Stimulated activated CD8-positive, alpha-beta memory T cell treated with anti-CD3 and anti-CD28 coated beads, Interleukin-7, amount 100 ng/mL, for 48 hours (primary cell): ENCODE data around the gene SPDYC.
"Not testable (repeated sequence)": the region's sequence is repeated elsewhere in the genome, so short reads cannot be mapped to it uniquely, and the experiment has no call there.

Source experiments
- DNase-seq, 2 donors: peaks; one replicate each; pipeline ENCODE4 v3.0.0-alpha.2; 2020; ENCODE audit warnings: low read depth in 1 of 2; ENCODE audit errors: extremely low read depth in 1 of 2

SPDYC gene

DNA sequence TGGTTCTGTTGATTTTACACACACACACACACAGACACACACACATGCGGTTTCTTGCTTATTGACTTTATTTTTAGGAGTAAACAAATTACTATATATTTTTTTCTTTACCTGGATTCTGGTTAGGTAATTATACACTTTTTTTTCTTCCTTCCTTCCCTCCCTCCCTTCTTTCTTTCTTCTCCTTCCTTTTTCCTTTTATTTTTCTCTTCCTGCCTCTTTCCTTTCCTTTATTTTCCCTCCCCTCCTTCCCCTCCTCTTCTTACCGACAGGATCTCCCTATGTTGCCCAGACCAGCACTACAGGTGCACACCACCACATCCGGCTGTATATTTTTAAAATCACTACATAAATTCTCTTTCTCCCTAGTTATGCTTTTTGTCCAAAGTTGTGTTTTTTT lies 3.1 kb upstream of the SPDYC start:
- DNase-seq = no peak

DNA sequence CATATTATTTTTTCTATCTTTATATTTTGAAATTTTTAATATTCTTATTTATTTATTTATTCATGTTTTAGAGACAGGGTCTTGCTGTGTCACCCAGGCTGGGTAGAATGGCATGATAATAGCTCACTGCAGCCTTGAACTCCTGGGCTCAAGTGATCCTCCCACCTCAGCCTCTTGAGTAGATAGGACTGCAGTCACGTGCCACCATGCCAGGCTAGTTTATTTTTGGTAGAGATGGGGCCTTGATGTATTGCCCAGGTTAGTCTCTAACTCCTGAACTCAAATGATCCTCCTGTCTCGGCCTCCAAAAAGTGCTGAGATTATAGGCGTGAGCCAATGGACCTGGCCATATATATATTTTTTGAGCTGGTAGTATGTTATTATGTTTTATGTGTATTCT lies 2.4 kb upstream of the SPDYC start:
- DNase-seq = no peak

DNA sequence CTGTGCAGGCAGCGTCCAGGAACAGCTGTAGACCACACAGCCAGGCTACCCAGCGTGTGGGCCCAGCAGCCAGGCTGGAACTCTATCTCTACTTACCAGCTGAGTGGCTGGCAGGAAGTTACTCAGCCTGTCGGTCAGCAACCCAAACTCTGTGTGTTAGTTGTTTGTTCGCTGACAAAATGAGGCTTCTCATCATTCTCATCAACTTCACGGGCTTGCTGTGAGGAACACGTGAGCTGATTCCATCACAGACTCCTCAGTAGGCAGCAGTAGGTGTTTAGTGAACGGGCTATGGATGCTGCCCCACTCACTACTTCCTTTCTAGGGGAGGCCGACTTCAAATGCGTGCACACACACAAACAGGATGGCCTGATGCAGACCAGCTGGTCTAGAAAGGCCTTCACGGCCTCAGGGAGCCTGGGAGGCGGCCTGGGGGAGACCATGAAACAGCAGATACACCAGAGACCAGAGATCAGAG lies 830 bp upstream of the SPDYC start:
- DNase-seq = no peak

DNA sequence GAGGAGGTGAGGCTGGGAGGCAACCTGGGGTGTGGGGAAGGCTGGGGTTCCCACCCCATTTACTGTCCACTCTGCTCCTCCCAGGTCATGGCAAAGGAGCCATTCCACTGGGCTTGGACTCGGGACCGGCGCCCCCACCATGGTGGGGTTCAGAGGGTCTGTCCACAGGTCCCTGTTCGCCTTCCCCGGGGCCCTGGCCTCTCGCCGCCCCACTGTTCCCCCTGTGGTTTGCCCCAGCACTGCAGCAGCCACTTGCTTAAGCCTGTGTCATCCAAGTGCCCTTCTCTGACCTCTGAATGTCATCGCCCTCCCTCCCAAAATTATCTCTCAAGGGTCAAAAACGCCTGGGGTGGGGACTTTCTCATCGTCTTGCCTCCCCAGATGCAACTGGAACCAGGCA lies 2.6 kb downstream of the SPDYC start:
- no peak for DNase-seq

DNA sequence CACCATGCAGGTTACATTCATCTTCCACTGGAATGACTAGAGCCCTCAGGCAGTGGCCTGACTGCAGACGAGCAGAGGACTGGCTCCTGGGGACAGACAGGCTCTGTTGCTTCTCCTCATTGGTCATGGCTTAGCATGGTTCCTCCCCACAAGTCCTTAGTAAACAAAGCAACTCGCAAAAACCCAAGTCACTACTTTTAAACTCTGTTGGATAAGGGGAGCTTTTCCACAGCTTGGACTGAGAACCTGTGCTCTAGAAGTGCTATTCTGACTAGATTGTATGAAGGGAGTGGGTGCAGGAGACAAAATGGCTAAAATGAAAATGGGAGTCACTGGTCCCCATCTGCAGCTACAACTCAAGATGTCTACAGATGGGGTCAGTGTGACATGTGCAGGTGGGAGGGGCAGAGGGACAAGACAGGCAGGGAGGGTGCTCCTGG lies 4.6 kb downstream of the SPDYC start:
- DNase-seq = not testable (repeated sequence)

DNA sequence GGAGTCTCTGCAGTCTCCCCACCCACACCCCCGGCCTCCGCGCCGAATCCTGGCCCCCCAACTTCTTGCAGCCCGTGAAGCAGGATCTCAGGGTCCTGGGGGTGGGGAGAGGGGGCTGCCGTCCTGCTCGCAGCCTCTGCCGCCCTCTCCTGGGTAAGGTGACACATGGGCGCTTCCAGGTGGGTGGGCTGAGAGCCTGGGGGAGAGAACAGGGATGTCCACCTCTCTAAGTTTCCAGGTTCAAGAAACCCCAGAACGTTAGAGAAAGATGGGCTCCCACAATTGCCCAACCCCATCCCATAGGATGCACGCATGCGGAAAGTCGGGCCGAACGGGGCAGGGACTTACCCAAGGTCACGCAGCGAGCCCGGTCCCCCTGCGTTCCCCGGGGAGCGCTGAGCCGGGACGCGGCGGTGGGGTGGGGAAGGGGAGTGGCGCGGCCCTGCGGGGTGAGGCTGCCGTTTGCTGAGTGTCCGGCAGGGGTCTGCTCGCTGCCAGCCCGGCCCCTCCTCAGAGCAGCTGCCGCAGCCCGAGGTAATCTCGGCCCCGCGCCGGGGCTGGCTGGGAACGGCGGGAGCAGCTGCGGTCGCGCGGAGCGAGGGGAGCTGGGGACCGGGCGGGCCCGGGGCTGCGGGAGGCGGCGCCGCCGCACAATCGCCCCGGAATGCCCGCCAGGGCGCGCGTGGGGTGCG lies 11.0 kb downstream of the SPDYC start:
- peak; percentile 31 to 34 for DNase-seq

- peak; percentile 52 to 82 for DNase-seq
These were observed 11.7 kb downstream of the SPDYC start, which contains the start of gene CAPN1 for GRCh38 chr11:65181569-65182257. TSS of gene CAPN1 (plus strand) at chr11:65181928. CDS start at chr11:65182702, 774 bp downstream.

- no peak for DNase-seq
These were observed 12.5 kb downstream of the SPDYC start for GRCh38 chr11:65182258-65183170.

GRCh38 chr11:65183201-65183891 lies 13.3 kb downstream of the SPDYC start:
- DNase-seq = no peak

DNA sequence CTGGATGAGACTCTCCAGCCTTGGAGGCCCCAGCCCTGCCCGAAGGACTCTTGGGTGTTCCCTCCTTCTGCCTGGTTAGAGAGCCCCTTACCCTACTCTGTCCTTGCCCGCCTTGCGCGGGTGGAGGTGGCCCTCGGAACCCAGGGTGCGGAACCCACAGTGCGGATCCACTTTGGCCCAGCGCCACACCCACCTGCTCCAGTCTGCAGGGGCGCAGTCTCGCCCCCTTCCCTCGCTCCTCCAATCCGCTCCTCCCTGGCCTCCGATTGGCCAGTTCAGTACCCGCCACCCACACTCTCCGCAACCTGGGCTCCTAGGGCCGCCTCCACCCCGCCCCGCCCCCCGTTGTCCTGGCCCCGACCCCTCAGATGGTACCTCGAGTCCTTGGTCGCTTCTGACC lies 14.1 kb downstream of the SPDYC start:
- DNase-seq = no peak

GRCh38 chr11:65185171-65185570 lies 15.1 kb downstream of the SPDYC start:
- no peak for DNase-seq

- DNase-seq = no peak
These were observed 15.9 kb downstream of the SPDYC start for GRCh38 chr11:65185869-65186341.

- no peak for DNase-seq
These were observed 16.7 kb downstream of the SPDYC start for GRCh38 chr11:65186701-65187100.

DNA sequence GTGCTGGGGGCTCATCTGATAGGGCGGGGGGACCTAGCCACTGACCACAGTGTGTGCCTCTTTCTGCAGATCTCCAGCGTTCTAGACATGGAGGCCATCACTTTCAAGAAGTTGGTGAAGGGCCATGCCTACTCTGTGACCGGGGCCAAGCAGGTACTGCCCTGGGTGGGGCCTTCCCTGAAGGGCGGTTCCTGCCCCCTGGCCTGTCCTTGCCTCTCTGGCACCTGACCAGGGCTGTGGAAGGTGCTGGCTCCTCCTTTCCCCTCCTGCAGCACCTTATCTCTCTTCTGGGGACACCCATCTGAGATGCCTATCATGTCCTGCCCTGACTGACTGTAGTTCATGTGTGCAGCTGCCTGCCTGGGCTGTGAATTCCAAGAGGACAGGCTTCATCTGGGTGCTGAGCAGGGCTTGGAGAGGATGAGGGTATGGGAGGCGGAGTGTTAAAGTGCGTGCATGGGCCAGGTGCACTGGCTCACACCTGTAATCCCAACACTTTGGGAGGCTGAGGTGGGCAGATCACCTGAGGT lies 17.2 kb downstream of the SPDYC start:
- DNase-seq = no peak

DNA sequence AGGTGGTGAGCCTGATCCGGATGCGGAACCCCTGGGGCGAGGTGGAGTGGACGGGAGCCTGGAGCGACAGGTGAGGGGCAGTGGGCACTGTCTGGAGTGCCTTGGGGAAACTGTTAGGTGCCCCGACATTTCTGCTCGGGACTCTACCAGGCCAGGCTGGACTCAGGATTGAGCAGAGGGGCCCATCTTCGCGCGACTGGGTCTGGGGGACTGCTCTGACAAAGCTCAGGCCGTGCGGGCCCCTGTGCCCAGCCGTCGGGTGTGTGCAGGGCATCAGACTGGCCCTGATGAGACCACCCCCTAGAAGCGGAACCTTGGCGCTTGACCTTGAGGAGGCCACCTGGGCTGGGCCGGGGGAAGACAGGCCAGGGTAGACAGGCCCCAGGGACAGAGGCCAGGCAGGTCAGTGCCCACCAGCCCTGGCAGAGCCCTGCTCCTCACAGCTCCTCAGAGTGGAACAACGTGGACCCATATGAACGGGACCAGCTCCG lies 18.0 kb downstream of the SPDYC start:
- no peak for DNase-seq

DNA sequence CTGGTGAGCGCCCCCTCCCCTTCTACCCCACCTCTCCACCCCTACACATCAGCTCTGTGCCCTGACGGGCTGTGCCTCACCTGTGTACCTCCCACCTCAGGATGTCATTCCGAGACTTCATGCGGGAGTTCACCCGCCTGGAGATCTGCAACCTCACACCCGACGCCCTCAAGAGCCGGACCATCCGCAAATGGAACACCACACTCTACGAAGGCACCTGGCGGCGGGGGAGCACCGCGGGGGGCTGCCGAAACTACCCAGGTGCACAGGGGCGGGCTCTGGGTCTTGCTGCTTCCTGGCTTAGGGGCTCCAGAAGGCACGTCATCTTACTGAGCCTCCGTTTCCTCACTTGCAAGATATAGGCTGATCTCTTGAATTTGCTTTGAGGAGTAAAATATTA lies 18.5 kb downstream of the SPDYC start:
- no peak for DNase-seq

GRCh38 chr11:65189191-65189590 lies 19.2 kb downstream of the SPDYC start:
- DNase-seq = no peak

- DNase-seq = no peak
These were observed 24.5 kb downstream of the SPDYC start for GRCh38 chr11:65194564-65194963.

- no peak for DNase-seq
These were observed 34.1 kb downstream of the SPDYC start for GRCh38 chr11:65204143-65204542.
